HepG2 (cell line): Measurements from ENCODE around the gene GAS5. TPM values are rescaled to one million over a fixed set of nuclear protein-coding genes. Genes with fewer than 3 reads are reported as not detected.

Source experiments
- BRCA1 ChIP-seq: sonication (generic); formaldehyde crosslinking; IDR thresholded peaks from 2 replicates; pipeline ENCODE4 v1.4.0; 2020; ENCODE audit warnings: missing genetic modification reagents
- ELF3 ChIP-seq: IDR thresholded peaks from 2 replicates; pipeline ENCODE4 v1.6.1; 2016; ENCODE audit warnings: missing genetic modification reagents, missing compliant biosample characterization
- FOXK2 ChIP-seq: fragments of 450-650 bp; IDR thresholded peaks from 2 replicates; pipeline ENCODE4 v1.6.1; 2016
- KDM6A ChIP-seq: IDR thresholded peaks from 2 replicates; pipeline ENCODE4 v1.6.1; 2016; ENCODE audit warnings: low read depth
- NFATC3 ChIP-seq: sonication (generic); formaldehyde crosslinking; IDR thresholded peaks from 2 replicates; pipeline ENCODE4 v1.5.1; 2020; ENCODE audit warnings: mild to moderate bottlenecking, missing genetic modification reagents
- NONO ChIP-seq, 2 experiments: fragments of 450-650 bp in 1 of 2; sonication (generic) in 1 of 2; formaldehyde crosslinking in 1 of 2; IDR thresholded peaks in 1 of 2; conservative IDR thresholded peaks in 1 of 2; 2 replicates each; pipeline versions ENCODE4 v1.6.1 to v1.8.0; 2017 to 2022; ENCODE audit warnings: mild to moderate bottlenecking in 1 of 2, missing genetic modification reagents in 1 of 2, moderate library complexity in 1 of 2
- ONECUT2 ChIP-seq: sonication (generic); formaldehyde crosslinking; IDR thresholded peaks from 2 replicates; pipeline ENCODE4 v1.4.0; 2020; ENCODE audit warnings: missing genetic modification reagents
- RCOR2 ChIP-seq: IDR thresholded peaks from 2 replicates; pipeline ENCODE4 v1.6.1; 2016; ENCODE audit warnings: missing biosample characterization, missing genetic modification reagents
- SP2 ChIP-seq: sonication (generic); formaldehyde crosslinking; IDR thresholded peaks from 2 replicates; pipeline ENCODE4 v1.5.1; 2020; ENCODE audit warnings: mild to moderate bottlenecking, missing genetic modification reagents
- TMF1 ChIP-seq: sonication (generic); formaldehyde crosslinking; IDR thresholded peaks from 2 replicates; pipeline ENCODE4 v1.8.1; 2022; ENCODE audit warnings: low read depth, missing genetic modification reagents
- YEATS4 ChIP-seq: sonication (generic); formaldehyde crosslinking; IDR thresholded peaks from 2 replicates; pipeline ENCODE4 v1.4.0; 2020; ENCODE audit warnings: missing genetic modification reagents, borderline replicate concordance
- YY1 ChIP-seq: IDR thresholded peaks from 2 replicates; pipeline ENCODE4 v1.6.1; 2011; ENCODE audit warnings: low read length, low read depth, moderate library complexity, mild to moderate bottlenecking; ENCODE audit not compliant: insufficient read depth, insufficient replicate concordance
- ZFP41 ChIP-seq: sonication (generic); formaldehyde crosslinking; IDR thresholded peaks from 2 replicates; pipeline ENCODE4 v1.4.0; 2020; ENCODE audit warnings: mild to moderate bottlenecking, missing genetic modification reagents, borderline replicate concordance
- ZNF44 ChIP-seq: sonication (generic); formaldehyde crosslinking; IDR thresholded peaks from 2 replicates; pipeline ENCODE4 v1.5.1; 2020; ENCODE audit warnings: mild to moderate bottlenecking, missing genetic modification reagents
- ZNF672 ChIP-seq: sonication (generic); formaldehyde crosslinking; IDR thresholded peaks from 2 replicates; pipeline ENCODE4 v1.8.1; 2022; ENCODE audit warnings: missing genetic modification reagents
- ZNF749 ChIP-seq: sonication (generic); formaldehyde crosslinking; IDR thresholded peaks from 2 replicates; pipeline ENCODE4 v1.8.0; 2022; ENCODE audit warnings: mild to moderate bottlenecking, missing genetic modification reagents, moderate library complexity, borderline replicate concordance
- polyA plus RNA-seq, 8 experiments: library from polyadenylated mRNA; depleted of rRNA in 3 of 8; stranded (reverse) in 7 of 8; unstranded in 1 of 8; fragments of >200 nt; fragmentation: Illumina TruSeq in 4 of 8; extraction: Trizol in 4 of 8; gene quantifications; 2 replicates each; pipeline versions ENCODE4 v1.2.1 to v1.2.3, GENCODE V29; 2011 to 2016; ENCODE audit warnings: low read depth in 4 of 8, missing spikeins in 1 of 8, mixed read lengths in 1 of 8; ENCODE audit not compliant: insufficient read depth in 1 of 8
- total RNA-seq, 5 experiments: library from RNA; depleted of rRNA; stranded (reverse); fragments of >200 nt; fragmentation: Illumina TruSeq; extraction: Trizol; gene quantifications; 2 replicates each; pipeline ENCODE4 v1.2.3, GENCODE V29; 2016; ENCODE audit warnings: low read depth in 1 of 5
- TF ChIP-seq, protein P1 (sequence below), 2 experiments: fragments of 450-650 bp in 1 of 2; sonication (generic) in 1 of 2; formaldehyde crosslinking in 1 of 2; IDR thresholded peaks; 2 replicates each; pipeline versions ENCODE4 v1.6.1 to v1.8.0; 2016 to 2022; ENCODE audit warnings: antibody characterized with exemption in 1 of 2, mild to moderate bottlenecking in 1 of 2, missing genetic modification reagents in 1 of 2
- TF ChIP-seq, protein P2 (sequence below): sonication (generic); formaldehyde crosslinking; IDR thresholded peaks from 2 replicates; pipeline ENCODE4 v1.4.0; 2020; ENCODE audit warnings: mild to moderate bottlenecking, low read depth, missing genetic modification reagents
- TF ChIP-seq, protein P3 (sequence below): sonication (generic); formaldehyde crosslinking; IDR thresholded peaks from 2 replicates; pipeline ENCODE4 v1.5.0; 2020; ENCODE audit warnings: mild to moderate bottlenecking, missing genetic modification reagents

GAS5 gene
- total and polyA plus RNA-seq, 2 of the 13 experiments (the other 11 are each of a cell fraction or from before 2014, with no cell fraction given): 352 to 738 TPM

DNA sequence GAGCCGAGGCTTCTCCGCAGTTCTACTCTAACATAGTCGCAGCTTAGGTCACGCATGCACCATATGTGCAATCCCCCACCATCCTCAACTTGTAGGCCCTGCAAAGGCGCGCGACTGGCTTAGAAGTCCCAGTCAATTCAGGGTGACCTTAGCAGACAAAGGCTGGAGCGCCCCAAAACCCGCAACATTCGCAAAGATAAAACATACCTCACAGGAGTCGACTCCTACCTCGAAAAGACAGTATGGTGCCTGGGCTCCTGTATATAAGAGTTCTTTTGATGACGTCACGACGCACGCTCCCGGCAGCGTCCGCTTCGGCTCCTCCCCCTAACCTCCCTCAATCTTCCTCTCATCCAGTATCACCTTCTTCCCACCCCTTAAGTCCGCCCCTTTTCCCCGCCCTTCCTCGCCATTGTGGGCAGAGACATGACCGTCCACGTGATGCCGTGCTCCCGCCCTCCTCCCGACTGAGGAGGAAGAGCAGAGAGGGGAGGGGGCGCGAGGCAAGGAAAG lies at the start of gene GAS5 (continued):
- TF ChIP-seq, protein P1, sequence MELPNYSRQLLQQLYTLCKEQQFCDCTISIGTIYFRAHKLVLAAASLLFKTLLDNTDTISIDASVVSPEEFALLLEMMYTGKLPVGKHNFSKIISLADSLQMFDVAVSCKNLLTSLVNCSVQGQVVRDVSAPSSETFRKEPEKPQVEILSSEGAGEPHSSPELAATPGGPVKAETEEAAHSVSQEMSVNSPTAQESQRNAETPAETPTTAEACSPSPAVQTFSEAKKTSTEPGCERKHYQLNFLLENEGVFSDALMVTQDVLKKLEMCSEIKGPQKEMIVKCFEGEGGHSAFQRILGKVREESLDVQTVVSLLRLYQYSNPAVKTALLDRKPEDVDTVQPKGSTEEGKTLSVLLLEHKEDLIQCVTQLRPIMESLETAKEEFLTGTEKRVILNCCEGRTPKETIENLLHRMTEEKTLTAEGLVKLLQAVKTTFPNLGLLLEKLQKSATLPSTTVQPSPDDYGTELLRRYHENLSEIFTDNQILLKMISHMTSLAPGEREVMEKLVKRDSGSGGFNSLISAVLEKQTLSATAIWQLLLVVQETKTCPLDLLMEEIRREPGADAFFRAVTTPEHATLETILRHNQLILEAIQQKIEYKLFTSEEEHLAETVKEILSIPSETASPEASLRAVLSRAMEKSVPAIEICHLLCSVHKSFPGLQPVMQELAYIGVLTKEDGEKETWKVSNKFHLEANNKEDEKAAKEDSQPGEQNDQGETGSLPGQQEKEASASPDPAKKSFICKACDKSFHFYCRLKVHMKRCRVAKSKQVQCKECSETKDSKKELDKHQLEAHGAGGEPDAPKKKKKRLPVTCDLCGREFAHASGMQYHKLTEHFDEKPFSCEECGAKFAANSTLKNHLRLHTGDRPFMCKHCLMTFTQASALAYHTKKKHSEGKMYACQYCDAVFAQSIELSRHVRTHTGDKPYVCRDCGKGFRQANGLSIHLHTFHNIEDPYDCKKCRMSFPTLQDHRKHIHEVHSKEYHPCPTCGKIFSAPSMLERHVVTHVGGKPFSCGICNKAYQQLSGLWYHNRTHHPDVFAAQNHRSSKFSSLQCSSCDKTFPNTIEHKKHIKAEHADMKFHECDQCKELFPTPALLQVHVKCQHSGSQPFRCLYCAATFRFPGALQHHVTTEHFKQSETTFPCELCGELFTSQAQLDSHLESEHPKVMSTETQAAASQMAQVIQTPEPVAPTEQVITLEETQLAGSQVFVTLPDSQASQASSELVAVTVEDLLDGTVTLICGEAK (IDR thresholded peaks at IDR 0.05): no peak
- TF ChIP-seq, protein P1 (CRISPR knock-in tag; IDR thresholded peaks at IDR 0.05): peak; percentile 56
- TF ChIP-seq SP2 (CRISPR knock-in tag) (no peak; the same call in 1 of the 2 replicates), KDM6A (CRISPR knock-in tag) (no peak), ZNF44 (CRISPR knock-in tag) (no peak), NONO (IDR thresholded peaks at IDR 0.05) (no peak), NONO (CRISPR knock-in tag; conservative IDR thresholded peaks at IDR 0.05) (peak; percentile 65; the same call in 1 of the 2 replicates), YY1 (peak; percentile 80), TMF1 (CRISPR knock-in tag) (no peak), ONECUT2 (CRISPR knock-in tag) (peak; percentile 25; the same call in 1 of the 2 replicates), ZFP41 (CRISPR knock-in tag) (no peak), YEATS4 (peak; percentile 67), FOXK2 (no peak), BRCA1 (0 out of 2 replicates have a peak, but pooled peaks have one; percentile 31), ZNF672 (CRISPR knock-in tag) (no peak), ZNF749 (CRISPR knock-in tag) (peak; percentile 65; the same call in 1 of the 2 replicates), NFATC3 (no peak), RCOR2 (CRISPR knock-in tag) (no peak), ELF3 (CRISPR knock-in tag) (peak; percentile 40; the same call in 1 of the 2 replicates)
- TF ChIP-seq, protein P2, sequence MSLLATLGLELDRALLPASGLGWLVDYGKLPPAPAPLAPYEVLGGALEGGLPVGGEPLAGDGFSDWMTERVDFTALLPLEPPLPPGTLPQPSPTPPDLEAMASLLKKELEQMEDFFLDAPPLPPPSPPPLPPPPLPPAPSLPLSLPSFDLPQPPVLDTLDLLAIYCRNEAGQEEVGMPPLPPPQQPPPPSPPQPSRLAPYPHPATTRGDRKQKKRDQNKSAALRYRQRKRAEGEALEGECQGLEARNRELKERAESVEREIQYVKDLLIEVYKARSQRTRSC (CRISPR knock-in tag): peak; percentile 80; the same call in 1 of the 2 replicates
- TF ChIP-seq, protein P3, sequence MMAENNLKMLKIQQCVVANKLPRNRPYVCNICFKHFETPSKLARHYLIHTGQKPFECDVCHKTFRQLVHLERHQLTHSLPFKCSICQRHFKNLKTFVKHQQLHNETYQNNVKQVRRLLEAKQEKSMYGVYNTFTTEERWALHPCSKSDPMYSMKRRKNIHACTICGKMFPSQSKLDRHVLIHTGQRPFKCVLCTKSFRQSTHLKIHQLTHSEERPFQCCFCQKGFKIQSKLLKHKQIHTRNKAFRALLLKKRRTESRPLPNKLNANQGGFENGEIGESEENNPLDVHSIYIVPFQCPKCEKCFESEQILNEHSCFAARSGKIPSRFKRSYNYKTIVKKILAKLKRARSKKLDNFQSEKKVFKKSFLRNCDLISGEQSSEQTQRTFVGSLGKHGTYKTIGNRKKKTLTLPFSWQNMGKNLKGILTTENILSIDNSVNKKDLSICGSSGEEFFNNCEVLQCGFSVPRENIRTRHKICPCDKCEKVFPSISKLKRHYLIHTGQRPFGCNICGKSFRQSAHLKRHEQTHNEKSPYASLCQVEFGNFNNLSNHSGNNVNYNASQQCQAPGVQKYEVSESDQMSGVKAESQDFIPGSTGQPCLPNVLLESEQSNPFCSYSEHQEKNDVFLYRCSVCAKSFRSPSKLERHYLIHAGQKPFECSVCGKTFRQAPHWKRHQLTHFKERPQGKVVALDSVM (CRISPR knock-in tag): no peak
